T follicular helper cell (primary cell): ENCODE results near the gene TNNI3.
A peak's percentile ranks its signal among the peaks of the same experiment; 100 is the strongest.
"Not testable (repeated sequence)": the region's sequence is repeated elsewhere in the genome, so short reads cannot be mapped to it uniquely, and the experiment has no call there.

Experiments
- DNase-seq: peaks from one replicate; pipeline ENCODE4 v3.0.0-alpha.2; 2020; ENCODE audit warnings: low read depth

TNNI3 gene

GRCh38 chr19:55173186-55173713 lies 15.7 kb upstream of the TNNI3 start:
- no peak for DNase-seq

GRCh38 chr19:55172741-55173140 lies 15.2 kb upstream of the TNNI3 start:
- DNase-seq, result no peak

GRCh38 chr19:55172318-55172717 lies 14.8 kb upstream of the TNNI3 start:
- DNase-seq, result not testable (repeated sequence)

- DNase-seq, result no peak
Observed at GRCh38 chr19:55171440-55171839, 13.9 kb upstream of the TNNI3 start.

GRCh38 chr19:55169136-55169535 lies 11.6 kb upstream of the TNNI3 start:
- DNase-seq, result no peak

- peak; percentile 56 for DNase-seq
Observed at GRCh38 chr19:55166530-55167268, 9.2 kb upstream of the TNNI3 start, which contains the start of gene DNAAF3. Gene DNAAF3 (minus strand): TSS chr19:55166613. CDS start chr19:55166413, 200 bp downstream.

GRCh38 chr19:55165952-55166529 lies 8.5 kb upstream of the TNNI3 start:
- peak; percentile 25 for DNase-seq

GRCh38 chr19:55161571-55162322 lies 4.2 kb upstream of the TNNI3 start:
- no peak for DNase-seq

- DNase-seq, result no peak
Observed at GRCh38 chr19:55160986-55161365, 3.4 kb upstream of the TNNI3 start.

- DNase-seq, result peak; percentile 82
Observed at GRCh38 chr19:55160128-55160985, 2.8 kb upstream of the TNNI3 start.

- DNase-seq, result no peak
Observed at GRCh38 chr19:55158848-55159749, 1.6 kb upstream of the TNNI3 start.

GRCh38 chr19:55158423-55158822 lies 891 bp upstream of the TNNI3 start:
- no peak for DNase-seq

GRCh38 chr19:55156202-55157063 lies 1.1 kb downstream of the TNNI3 start:
- DNase-seq, result no peak

- not testable (repeated sequence) for DNase-seq
Observed at GRCh38 chr19:55155784-55156183, 1.7 kb downstream of the TNNI3 start.

GRCh38 chr19:55153652-55154264 lies 3.8 kb downstream of the TNNI3 start:
- no peak for DNase-seq

- no peak for DNase-seq
Observed at GRCh38 chr19:55152017-55152416, 5.5 kb downstream of the TNNI3 start.

- no peak for DNase-seq
Observed at GRCh38 chr19:55149078-55150003, 8.2 kb downstream of the TNNI3 start, which contains the start of gene TNNT1. Gene TNNT1 (minus strand): TSS chr19:55149206. CDS start chr19:55147157, 2,049 bp downstream.
